ENCODE data around the gene AGAP1. TPM values are rescaled to one million over a fixed set of nuclear protein-coding genes. Genes with fewer than 3 reads are reported as not detected.

The AGAP1 gene
- total RNA-seq, 1 experiment from 2014 or later, result 23.4 TPM

DNA sequence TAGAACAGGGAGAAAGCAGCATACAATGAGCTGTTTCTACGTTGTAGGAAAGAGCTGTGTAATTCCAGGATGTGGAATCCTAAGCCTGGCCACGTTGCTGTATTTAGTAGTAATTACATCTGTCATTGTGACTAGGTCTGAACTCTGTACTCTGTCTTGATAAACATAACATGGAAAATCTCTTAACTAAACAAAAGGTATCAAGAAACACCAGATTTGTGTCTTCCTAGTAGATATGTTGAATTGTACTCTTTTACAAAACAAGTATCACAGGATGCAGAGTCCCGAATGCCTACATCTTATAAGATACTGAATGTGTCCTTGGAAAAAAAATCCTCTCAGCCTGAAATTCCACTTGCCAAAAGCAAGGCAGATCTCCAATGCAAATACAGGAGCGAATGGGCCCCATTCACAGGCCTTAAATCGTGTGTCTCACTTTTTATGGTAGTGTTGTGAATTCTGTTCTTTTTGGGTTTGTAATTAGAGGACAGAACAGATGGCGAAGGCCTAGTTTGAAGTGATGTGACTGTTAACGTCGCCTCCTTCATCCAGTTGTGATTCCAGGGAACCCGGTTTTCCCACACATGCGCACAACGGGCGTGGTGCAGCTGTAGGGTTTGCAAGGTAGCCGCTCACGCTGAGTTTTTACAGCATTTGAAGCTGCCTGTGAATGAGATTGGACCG lies 427.8 kb downstream of the AGAP1 start:
- DNase-seq (ENCODE audit: low read depth in 1 of 2, low spot score in 2 of 2), result no peak
- Histone ChIP-seq H3K36me3 (no peaks in the 10 kb centered on the region; the same call in 1 of the 2 replicates), H3K4me1 (replicated peaks) (no peaks in the 10 kb centered on the region), H3K9me3 (replicated peaks) (no peaks in the 10 kb centered on the region), H3K27ac (no peak overlapping the region), H3K27me3 (replicated peaks) (no peaks in the 10 kb centered on the region), H3K4me3 (no peak overlapping the region)

DNA sequence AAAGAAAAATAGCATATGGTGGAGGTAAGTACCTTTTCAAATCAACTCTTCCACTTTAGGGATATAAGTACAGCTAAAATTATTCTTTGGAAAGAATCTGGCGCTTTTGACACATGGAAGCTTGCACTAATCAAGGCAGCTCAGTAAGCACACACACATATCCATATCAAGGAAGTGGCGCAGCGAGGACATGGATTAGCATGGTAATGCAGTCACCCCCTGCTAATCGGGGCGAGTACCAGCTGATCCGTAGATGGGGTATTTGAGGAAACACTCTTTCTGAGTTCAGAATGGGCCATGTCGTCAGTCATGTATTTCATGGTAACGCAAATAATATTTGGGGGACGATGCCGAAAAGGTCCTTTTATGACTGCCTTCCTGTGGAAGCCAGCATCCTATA lies 429.0 kb downstream of the AGAP1 start:
- H3K9me3 ChIP-seq (replicated peaks), result no peaks in the 10 kb centered on the region
- no peaks in the 10 kb centered on the region for H3K4me1 ChIP-seq (replicated peaks)
- DNase-seq (ENCODE audit: low read depth in 1 of 2, low spot score in 2 of 2), result no peak
- H3K4me3 ChIP-seq, result no peak overlapping the region
- no peaks in the 10 kb centered on the region for H3K27me3 ChIP-seq (replicated peaks)
- no peaks in the 10 kb centered on the region for H3K36me3 ChIP-seq
- no peak overlapping the region for H3K27ac ChIP-seq

DNA sequence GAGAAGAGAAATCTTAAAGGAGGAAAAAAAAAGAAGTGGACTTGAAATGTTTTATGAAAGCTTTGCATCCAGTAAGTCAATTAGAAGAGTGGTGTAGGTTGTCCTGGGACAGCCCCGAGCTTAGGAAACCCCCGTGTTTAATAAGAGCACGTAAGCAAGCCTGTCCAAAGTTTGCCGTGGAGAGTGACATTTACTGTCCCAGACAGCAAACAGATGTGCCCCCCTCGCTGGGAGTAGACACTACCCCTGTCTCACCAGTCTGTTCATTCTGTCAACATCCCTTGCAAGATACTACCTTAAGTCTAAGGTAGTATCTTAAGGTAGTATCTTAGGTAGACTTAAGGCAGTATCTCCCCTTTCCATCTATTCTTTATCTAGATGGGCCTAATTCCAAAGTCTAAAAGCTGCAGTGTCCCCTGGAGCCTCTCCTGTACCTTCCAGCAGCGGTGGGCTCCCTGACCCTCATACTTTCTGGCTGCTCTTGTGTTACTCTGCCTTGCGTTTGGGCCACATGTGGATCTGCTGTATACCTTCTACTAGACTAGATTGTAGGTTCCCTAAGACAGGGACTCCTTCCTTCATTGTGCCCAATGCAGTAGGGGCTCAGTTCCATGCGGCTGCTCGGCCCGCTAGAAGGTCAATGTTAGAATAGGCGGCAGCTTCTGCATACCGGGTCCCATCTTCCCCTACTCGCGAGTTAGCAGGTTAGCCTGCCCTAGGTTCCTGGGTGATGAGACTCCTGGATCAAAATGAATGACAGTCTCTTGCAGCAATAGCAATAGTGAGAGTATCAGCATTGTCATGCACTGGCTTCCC lies 430.2 kb downstream of the AGAP1 start:
- no peaks in the 10 kb centered on the region for H3K4me1 ChIP-seq (replicated peaks)
- no peaks in the 10 kb centered on the region for H3K27me3 ChIP-seq (replicated peaks)
- no peak overlapping the region for H3K27ac ChIP-seq
- no peak for DNase-seq (ENCODE audit: low read depth in 1 of 2, low spot score in 2 of 2)
- no peaks in the 10 kb centered on the region for H3K9me3 ChIP-seq (replicated peaks)
- no peaks in the 10 kb centered on the region for H3K36me3 ChIP-seq
- no peak overlapping the region for H3K4me3 ChIP-seq

DNA sequence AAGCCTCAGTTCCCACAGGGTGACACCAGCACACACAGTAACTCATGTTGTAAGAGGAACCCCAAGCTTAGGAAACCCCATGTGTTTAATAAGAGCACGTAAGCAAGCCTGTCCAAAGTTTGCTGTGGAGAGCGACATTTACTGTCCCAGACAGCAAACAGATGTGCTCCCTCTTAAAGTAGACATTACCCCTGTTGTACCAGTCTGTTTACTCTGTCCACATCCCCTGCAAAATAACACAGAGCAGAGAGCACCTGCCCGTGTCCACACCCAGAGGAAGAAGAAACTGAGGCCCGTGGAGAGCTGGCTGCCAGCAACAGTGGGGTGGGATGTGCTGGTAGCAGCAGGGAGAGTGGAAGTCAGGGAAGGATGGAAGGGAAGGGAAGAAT lies 430.8 kb downstream of the AGAP1 start:
- Histone ChIP-seq H3K4me1 (replicated peaks) (no peaks in the 10 kb centered on the region), H3K4me3 (no peak overlapping the region), H3K27me3 (replicated peaks) (no peaks in the 10 kb centered on the region), H3K36me3 (no peaks in the 10 kb centered on the region), H3K27ac (no peak overlapping the region), H3K9me3 (replicated peaks) (no peaks in the 10 kb centered on the region)
- no peak for DNase-seq (ENCODE audit: low read depth in 1 of 2, low spot score in 2 of 2)

DNA sequence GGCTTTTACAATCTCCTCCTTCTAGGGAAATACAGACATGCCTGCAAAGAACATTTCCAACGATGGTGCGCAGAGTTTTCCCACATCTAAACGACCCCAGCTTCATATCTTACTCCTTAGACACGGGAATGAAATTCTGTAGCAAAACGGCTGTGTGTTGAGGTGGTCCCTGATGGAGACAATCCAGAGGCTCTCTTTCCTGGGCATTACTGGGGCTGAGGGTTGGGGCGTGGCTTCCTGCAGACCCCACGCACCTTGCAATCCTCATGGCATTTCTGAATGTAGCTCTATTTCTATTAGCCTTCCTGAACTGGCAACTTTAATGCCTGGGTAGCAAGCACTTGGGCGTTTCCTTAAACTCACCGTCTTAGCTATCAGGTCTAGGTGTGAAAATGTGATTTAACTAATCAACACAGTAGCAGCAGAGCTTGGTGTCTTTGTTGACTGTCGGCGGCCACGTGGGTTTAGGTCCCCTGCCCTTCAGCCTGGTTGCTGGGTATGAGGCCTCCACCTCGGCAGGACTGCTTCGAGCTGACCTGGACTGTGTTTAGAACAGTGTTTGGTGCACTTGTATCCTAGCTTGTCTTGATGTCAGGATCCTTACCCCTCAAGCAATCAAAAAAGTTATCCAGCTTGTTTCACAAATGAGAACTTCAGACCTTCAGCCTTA lies 431.5 kb downstream of the AGAP1 start:
- no peak for DNase-seq (ENCODE audit: low read depth in 1 of 2, low spot score in 2 of 2)
- H3K36me3 ChIP-seq, result no peaks in the 10 kb centered on the region
- no peaks in the 10 kb centered on the region for H3K4me1 ChIP-seq (replicated peaks)
- no peak overlapping the region for H3K4me3 ChIP-seq
- H3K27ac ChIP-seq, result no peak overlapping the region
- H3K27me3 ChIP-seq (replicated peaks), result no peaks in the 10 kb centered on the region
- no peaks in the 10 kb centered on the region for H3K9me3 ChIP-seq (replicated peaks)

DNA sequence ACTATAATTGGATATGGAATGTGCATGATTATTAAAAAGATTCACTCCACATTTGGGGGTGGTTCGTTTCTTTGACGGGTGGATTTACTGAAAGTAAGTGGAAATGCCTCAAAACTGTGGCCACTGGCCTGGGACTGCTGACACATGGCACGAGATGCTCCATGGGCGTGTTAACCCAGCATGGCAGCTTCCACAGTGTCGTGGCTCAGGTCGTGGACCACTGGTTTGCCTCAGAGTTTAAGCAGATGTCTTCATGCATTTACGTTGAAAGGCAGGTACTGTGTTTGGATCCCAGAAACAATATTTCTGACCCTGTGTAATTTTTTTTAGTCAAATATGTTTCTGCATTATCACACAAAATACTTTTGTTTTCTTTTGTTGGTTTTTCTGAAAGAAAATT lies 432.4 kb downstream of the AGAP1 start:
- H3K27ac ChIP-seq, result no peak overlapping the region
- H3K9me3 ChIP-seq (replicated peaks), result no peaks in the 10 kb centered on the region
- no peak for DNase-seq (ENCODE audit: low read depth in 1 of 2, low spot score in 2 of 2)
- H3K36me3 ChIP-seq, result peaks cover 4% of the 10 kb centered on the region; the same call in 1 of the 2 replicates
- H3K27me3 ChIP-seq (replicated peaks), result no peaks in the 10 kb centered on the region
- H3K4me3 ChIP-seq, result no peak overlapping the region
- no peaks in the 10 kb centered on the region for H3K4me1 ChIP-seq (replicated peaks)

DNA sequence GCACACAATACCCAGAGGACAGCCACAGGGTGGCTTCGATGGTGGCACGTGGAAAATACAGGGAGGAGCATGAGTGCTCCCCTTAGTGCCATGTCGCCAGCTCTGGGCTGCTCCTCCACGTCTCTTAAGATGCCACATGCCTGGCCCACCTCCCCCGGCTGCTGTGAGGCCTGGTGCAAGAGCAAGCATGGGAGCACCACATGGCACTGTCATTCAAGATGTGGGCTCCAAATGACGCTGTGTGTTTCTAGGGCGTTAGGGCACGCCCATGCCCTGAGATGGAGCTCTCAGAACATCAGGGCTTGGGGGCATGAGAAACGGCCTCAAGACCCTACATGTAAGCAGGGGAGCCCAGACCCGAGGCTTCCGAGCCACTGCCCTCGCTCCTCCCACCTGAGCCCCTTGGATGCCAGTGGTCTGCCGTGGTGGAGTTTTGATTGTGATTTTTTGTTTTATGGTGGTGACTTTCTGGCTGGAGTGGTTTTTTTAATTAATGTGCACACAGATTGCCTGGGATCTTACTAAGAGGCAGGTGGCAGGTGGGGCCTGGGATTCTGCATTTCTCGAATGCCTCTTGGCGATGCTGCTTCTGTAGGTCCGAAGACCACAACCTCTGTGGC lies 435.0 kb downstream of the AGAP1 start:
- peaks cover under 1% of the 10 kb centered on the region for H3K4me1 ChIP-seq (replicated peaks)
- no peak for DNase-seq (ENCODE audit: low read depth in 1 of 2, low spot score in 2 of 2)
- no peak overlapping the region for H3K27ac ChIP-seq
- no peak overlapping the region for H3K4me3 ChIP-seq
- peaks cover 20% of the 10 kb centered on the region for H3K36me3 ChIP-seq
- no peaks in the 10 kb centered on the region for H3K9me3 ChIP-seq (replicated peaks)
- H3K27me3 ChIP-seq (replicated peaks), result no peaks in the 10 kb centered on the region

DNA sequence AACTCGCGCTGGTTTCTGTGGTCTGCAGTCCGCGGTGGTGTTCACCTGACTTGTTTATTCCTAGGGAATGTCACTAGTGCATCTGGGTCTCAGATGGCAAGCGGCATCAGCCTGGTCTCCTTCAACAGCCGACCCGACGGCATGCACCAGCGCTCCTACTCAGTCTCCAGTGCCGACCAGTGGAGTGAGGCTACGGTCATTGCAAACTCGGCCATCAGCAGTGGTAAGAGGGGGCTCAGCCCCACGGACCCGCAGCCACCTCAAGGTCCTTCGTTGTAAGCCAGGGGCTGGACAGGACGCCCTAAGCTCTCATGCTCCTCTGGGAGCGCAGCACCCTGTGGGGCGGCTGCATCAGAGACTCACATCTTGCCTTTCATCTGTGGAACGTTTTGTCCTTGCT lies 436.9 kb downstream of the AGAP1 start:
- Histone ChIP-seq H3K27me3 (replicated peaks) (no peaks in the 10 kb centered on the region), H3K9me3 (replicated peaks) (no peaks in the 10 kb centered on the region), H3K4me3 (no peak overlapping the region), H3K27ac (no peak overlapping the region), H3K4me1 (replicated peaks) (peaks cover 19% of the 10 kb centered on the region), H3K36me3 (peaks cover 24% of the 10 kb centered on the region)
- no peak for DNase-seq (ENCODE audit: low read depth in 1 of 2, low spot score in 2 of 2)

DNA sequence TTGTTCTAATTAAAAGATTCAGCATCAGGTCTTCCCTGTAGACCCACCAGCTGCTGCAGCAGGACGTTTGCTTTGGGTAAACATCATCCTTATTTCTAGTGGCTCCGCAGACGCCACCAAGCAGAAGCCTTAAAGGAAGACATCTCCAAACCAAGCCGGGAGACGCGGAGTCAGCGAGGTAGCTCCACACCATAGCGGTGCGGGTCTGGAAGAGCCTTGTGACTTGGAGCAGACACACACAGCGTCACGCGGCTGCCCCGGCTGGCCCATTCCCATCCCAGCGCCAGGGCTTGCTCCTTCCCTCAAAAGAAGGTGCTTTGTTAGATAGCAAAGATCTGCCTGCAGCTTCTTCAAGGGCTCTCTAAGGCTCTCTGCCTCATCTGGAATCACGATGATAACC lies 437.8 kb downstream of the AGAP1 start:
- Histone ChIP-seq H3K9me3 (replicated peaks) (no peaks in the 10 kb centered on the region), H3K4me1 (replicated peaks) (peaks cover 19% of the 10 kb centered on the region), H3K4me3 (no peak overlapping the region), H3K27me3 (replicated peaks) (no peaks in the 10 kb centered on the region), H3K27ac (no peak overlapping the region), H3K36me3 (peaks cover 33% of the 10 kb centered on the region)
- DNase-seq (ENCODE audit: low read depth in 1 of 2, low spot score in 2 of 2), result no peak

DNA sequence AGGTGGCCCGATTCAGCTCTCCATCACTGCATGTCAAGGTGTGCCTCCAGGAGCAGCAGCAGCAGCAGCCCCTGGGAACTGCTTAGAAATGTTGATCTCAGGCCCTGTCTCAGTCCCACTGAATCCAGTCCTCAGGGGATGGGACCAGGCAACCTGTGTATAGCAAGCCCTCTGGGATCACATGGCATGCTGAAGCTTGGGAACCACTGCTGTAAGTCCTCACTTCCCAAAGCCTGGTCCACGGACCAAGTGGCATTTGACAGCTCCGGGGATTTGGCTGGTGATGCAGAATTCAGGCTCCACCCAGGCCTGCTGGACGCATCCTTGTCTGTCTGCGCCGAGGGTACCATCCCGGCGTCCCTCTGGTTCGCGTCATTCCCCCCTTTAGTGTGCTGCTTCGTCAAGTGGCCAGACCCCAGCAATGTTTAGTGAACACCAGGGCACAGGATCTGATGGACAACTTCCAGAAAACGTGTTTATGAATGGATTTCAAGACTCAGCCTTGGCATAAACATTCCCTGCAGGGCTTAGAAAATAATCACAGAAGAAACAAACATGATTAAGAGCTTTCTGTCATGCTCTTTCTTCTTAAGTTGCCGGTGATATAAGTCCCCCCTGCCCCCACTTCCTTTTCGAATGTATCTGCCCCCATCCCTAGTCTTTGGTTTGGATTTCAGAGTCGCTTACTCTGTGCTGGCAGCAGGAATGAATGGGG lies 440.4 kb downstream of the AGAP1 start:
- H3K36me3 ChIP-seq, result peaks cover 43% of the 10 kb centered on the region
- no peaks in the 10 kb centered on the region for H3K9me3 ChIP-seq (replicated peaks)
- no peaks in the 10 kb centered on the region for H3K27me3 ChIP-seq (replicated peaks)
- H3K27ac ChIP-seq, result no peak overlapping the region
- peak; percentile 59 to 73 for DNase-seq (ENCODE audit: low read depth in 1 of 2, low spot score in 2 of 2)
- H3K4me3 ChIP-seq, result no peak overlapping the region
- H3K4me1 ChIP-seq (replicated peaks), result peaks cover 23% of the 10 kb centered on the region

DNA sequence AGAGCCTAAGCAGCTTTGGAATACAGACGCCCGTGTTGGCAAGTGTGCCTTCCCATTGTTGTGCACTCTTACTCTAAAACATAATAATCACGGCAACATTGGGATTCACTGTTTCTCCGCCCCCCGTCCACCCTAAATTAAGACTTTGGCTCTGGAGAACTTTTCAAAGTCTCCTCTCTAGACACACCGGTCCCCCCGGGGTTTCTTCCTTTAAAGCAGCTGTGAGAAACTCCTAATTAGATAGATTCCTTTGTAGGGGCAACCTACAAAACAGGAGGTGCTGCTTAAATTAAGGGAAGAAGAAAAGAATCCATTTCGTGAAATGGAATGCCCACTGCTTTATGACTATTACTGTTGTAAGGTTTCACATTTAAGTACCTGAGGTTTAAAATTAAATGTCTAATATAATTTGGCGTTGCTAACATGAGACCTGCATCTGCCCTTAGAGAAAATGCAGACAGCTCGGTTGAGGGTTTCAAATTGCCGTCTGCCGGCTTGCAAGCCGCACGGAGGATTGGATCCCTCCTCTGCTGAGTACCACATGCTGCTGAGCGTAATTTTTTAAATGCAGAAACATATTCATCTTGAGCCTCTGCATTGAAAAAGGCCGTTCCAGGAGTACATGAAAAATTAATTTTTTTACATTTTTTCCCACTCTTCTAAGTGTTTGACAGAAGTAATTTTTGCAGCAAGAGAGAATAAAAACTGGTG lies 441.1 kb downstream of the AGAP1 start:
- DNase-seq (ENCODE audit: low read depth in 1 of 2, low spot score in 2 of 2), result no peak
- no peaks in the 10 kb centered on the region for H3K9me3 ChIP-seq (replicated peaks)
- H3K27me3 ChIP-seq (replicated peaks), result no peaks in the 10 kb centered on the region
- peaks cover 30% of the 10 kb centered on the region for H3K4me1 ChIP-seq (replicated peaks)
- H3K27ac ChIP-seq, result 0 out of 2 replicates have a peak overlapping the region, but pooled peaks have one; percentile 8
- no peak overlapping the region for H3K4me3 ChIP-seq
- peaks cover 50% of the 10 kb centered on the region for H3K36me3 ChIP-seq

DNA sequence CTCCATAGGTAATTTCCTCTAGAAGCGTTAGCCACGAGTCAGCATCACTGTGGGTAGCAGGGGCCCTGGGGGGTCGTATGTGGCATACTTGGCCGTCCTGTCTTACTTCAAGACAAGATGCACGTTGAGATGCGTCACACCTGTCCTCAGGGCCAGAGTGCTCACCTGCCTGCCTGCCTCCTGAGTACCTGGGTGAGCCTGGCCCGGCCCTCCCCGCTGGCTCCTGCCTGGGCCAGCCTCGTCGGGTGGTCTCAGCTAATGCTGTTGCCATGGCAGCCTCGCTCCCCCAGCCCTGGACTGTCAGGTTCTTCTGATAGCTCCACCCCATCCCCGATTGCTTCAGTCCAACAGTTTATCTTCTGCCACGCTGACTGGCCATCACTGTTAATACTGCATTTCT lies 441.9 kb downstream of the AGAP1 start:
- Histone ChIP-seq H3K9me3 (replicated peaks) (no peaks in the 10 kb centered on the region), H3K4me1 (replicated peaks) (peaks cover 37% of the 10 kb centered on the region), H3K36me3 (peaks cover 51% of the 10 kb centered on the region), H3K4me3 (no peak overlapping the region), H3K27me3 (replicated peaks) (no peaks in the 10 kb centered on the region), H3K27ac (no peak overlapping the region)
- no peak for DNase-seq (ENCODE audit: low read depth in 1 of 2, low spot score in 2 of 2)

DNA sequence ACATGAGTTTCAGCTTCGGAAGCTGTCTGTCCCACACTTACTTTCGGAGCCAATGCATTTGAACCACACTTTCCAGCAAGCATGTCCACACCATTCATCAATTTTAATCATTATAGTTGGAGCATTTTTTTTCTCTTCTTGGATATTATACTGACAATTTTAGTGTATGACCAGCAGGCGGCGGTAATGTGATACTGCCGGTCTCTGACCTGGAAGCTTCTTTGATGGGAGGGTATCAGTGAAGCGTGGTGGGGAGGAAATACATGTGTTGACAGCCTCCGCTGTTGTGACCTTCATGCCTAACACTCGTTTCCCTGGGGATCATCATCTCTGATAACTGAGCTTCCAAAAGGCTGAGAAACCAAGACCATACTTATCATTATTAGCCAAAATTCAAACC lies 442.6 kb downstream of the AGAP1 start:
- DNase-seq (ENCODE audit: low read depth in 1 of 2, low spot score in 2 of 2), result no peak
- H3K27ac ChIP-seq, result no peak overlapping the region
- H3K36me3 ChIP-seq, result peaks cover 50% of the 10 kb centered on the region
- H3K9me3 ChIP-seq (replicated peaks), result no peaks in the 10 kb centered on the region
- no peak overlapping the region for H3K4me3 ChIP-seq
- no peaks in the 10 kb centered on the region for H3K27me3 ChIP-seq (replicated peaks)
- peaks cover 42% of the 10 kb centered on the region for H3K4me1 ChIP-seq (replicated peaks)
